Right lobe of liver (tissue), 4 donors: ENCODE measurements around the gene SSB.

Source experiments
- POLR2A ChIP-seq: fragments of 450-650 bp; IDR thresholded peaks from one replicate; pipeline ENCODE4 v1.6.1; 2017; ENCODE audit warnings: antibody characterized with exemption, mild to moderate bottlenecking
- TF ChIP-seq, protein P1 (sequence below), 4 donors: fragments of 200-600 bp in 3 of 4; fragments of 450-650 bp in 1 of 4; IDR thresholded peaks; one replicate each; pipeline versions ENCODE4 v1.5.1 to v1.8.0; 2016 to 2022; ENCODE audit warnings: antibody characterized with exemption in 4 of 4, mild to moderate bottlenecking in 2 of 4
- donor health status: DM: no; HTN: no; CAD: no.
- donor health status: DM: no; HTN: no; CAD: no.
- donor health status: DM: no; HTN: yes; CAD: no.

DNA sequence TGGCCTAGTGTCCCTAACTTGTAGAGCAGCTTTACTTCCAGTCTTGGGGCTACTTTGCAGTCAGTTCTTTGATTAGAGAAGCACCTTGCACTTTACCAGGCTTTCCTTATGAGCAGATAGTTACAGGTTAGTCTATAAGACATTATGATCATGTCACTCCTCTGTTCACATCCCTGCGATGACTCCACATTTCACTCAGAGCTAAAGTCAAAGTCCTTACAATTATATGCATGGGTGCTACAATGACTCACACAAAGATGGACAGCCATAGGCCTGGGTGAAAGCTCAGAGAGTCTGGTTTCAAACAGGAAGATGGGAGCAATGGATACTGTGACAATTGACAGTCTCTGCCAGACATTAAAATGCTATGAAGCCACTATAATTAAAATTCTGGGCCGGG, 27.1 kb upstream of the SSB start:
- TF ChIP-seq, protein P1, sequence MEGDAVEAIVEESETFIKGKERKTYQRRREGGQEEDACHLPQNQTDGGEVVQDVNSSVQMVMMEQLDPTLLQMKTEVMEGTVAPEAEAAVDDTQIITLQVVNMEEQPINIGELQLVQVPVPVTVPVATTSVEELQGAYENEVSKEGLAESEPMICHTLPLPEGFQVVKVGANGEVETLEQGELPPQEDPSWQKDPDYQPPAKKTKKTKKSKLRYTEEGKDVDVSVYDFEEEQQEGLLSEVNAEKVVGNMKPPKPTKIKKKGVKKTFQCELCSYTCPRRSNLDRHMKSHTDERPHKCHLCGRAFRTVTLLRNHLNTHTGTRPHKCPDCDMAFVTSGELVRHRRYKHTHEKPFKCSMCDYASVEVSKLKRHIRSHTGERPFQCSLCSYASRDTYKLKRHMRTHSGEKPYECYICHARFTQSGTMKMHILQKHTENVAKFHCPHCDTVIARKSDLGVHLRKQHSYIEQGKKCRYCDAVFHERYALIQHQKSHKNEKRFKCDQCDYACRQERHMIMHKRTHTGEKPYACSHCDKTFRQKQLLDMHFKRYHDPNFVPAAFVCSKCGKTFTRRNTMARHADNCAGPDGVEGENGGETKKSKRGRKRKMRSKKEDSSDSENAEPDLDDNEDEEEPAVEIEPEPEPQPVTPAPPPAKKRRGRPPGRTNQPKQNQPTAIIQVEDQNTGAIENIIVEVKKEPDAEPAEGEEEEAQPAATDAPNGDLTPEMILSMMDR (IDR thresholded peaks at IDR 0.05): no peak
- no peak for TF ChIP-seq POLR2A
